SK-N-SH (cell line): ENCODE measurements around the gene CBFA2T3. TPM values are rescaled to one million over a fixed set of nuclear protein-coding genes. Genes with fewer than 3 reads are reported as not detected.

Experiments
- CTCF ChIA-PET: fragments of 300-600, 350-600 bp; formaldehyde crosslinking; extraction: SDS; loops from one replicate; lab custom pipeline; 2021; lab: Yijun Ruan, JAX
- POLR2A ChIA-PET: fragments of 350-600 bp; sonication (Branson Sonifier 250); formaldehyde crosslinking; extraction: SDS; loops from one replicate; lab custom pipeline; 2020; ENCODE audit warnings: antibody characterized with exemption, inconsistent platforms; lab: Yijun Ruan, JAX
- DNase-seq: peaks from one replicate; pipeline ENCODE4 v3.0.0; 2012
- H2AFZ ChIP-seq: fragments of 200-600 bp; sonication (generic); 2 replicates; pipeline ENCODE4 v1.8.1; 2016; ENCODE audit warnings: antibody characterized with exemption, mild to moderate bottlenecking, low read depth
- H3F3A ChIP-seq: fragments of 200-600 bp; sonication (generic); replicated peaks from 2 replicates; pipeline ENCODE3; 2016; ENCODE audit warnings: antibody characterized with exemption, mild to moderate bottlenecking; ENCODE audit not compliant: insufficient read depth
- H3K27ac ChIP-seq, 2 experiments: fragments of 200-500 bp in 1 of 2; fragments of 200-600 bp in 1 of 2; sonication (Bioruptor generic) in 1 of 2; sonication (generic), shearing (Covaris generic) in 1 of 2; 2 replicates each; pipeline versions ENCODE4 v1.5.1 to v1.6.1; 2014 to 2016; ENCODE audit warnings: low read depth in 2 of 2, inconsistent platforms in 1 of 2, low read length in 1 of 2, mild to moderate bottlenecking in 1 of 2, mixed read lengths in 1 of 2
- H3K27me3 ChIP-seq: fragments of 200-600 bp; sonication (generic), shearing (Covaris generic); 2 replicates; pipeline ENCODE4 v1.6.1; 2016; ENCODE audit warnings: mixed run types; ENCODE audit not compliant: insufficient read depth
- H3K36me3 ChIP-seq, 2 experiments: fragments of 200-500 bp in 1 of 2; fragments of 200-600 bp in 1 of 2; sonication (Bioruptor generic) in 1 of 2; sonication (generic) in 1 of 2; replicated peaks in 1 of 2; 2 replicates each; pipeline versions ENCODE3 to v1.5.1; 2014 to 2016; ENCODE audit warnings: low read length in 1 of 2, mild to moderate bottlenecking in 1 of 2; ENCODE audit not compliant: insufficient read depth in 2 of 2, control insufficient read depth in 1 of 2
- H3K4me1 ChIP-seq, 2 experiments: fragments of 200-500 bp in 1 of 2; fragments of 200-600 bp in 1 of 2; sonication (Bioruptor generic) in 1 of 2; sonication (generic), shearing (Covaris generic) in 1 of 2; 2 replicates each; pipeline versions ENCODE4 v1.5.1 to v1.6.1; 2014 to 2016; ENCODE audit warnings: low read depth in 1 of 2, low read length in 1 of 2, mixed run types in 1 of 2; ENCODE audit not compliant: insufficient read depth in 2 of 2, control insufficient read depth in 1 of 2
- H3K4me2 ChIP-seq: fragments of 200-600 bp; sonication (generic), shearing (Covaris generic); 2 replicates; pipeline ENCODE4 v1.6.1; 2017; ENCODE audit warnings: mixed run types
- H3K4me3 ChIP-seq, 2 experiments: fragments of 200-500 bp in 1 of 2; fragments of 200-600 bp in 1 of 2; sonication (Bioruptor generic) in 1 of 2; sonication (generic), shearing (Covaris generic) in 1 of 2; 2 replicates each; pipeline versions ENCODE4 v1.5.1 to v1.8.1; 2014 to 2016; ENCODE audit warnings: low read depth in 2 of 2, inconsistent platforms in 1 of 2, low read length in 1 of 2, mild to moderate bottlenecking in 1 of 2, mixed read lengths in 1 of 2, moderate library complexity in 1 of 2
- H3K79me2 ChIP-seq: fragments of 200-600 bp; sonication (generic); 2 replicates; pipeline ENCODE4 v1.8.1; 2017; ENCODE audit warnings: mild to moderate bottlenecking; ENCODE audit not compliant: insufficient read depth
- H3K9ac ChIP-seq: fragments of 200-600 bp; sonication (generic); 2 replicates; pipeline ENCODE4 v1.6.1; 2017; ENCODE audit warnings: mixed run types
- H3K9me2 ChIP-seq: fragments of 200-600 bp; sonication (generic); 2 replicates; pipeline ENCODE4 v1.6.1; 2017; ENCODE audit warnings: mixed run types
- H3K9me3 ChIP-seq: fragments of 200-600 bp; sonication (generic); 2 replicates; pipeline ENCODE4 v1.6.1; 2017; ENCODE audit warnings: mixed run types, mild to moderate bottlenecking, moderate library complexity
- H4K20me1 ChIP-seq: fragments of 200-600 bp; sonication (generic); 2 replicates; pipeline ENCODE4 v1.6.1; 2017; ENCODE audit warnings: mild to moderate bottlenecking, mixed run types; ENCODE audit not compliant: insufficient read depth
- CHD2 ChIP-seq: fragments of 150-350 bp; IDR thresholded peaks from 2 replicates; pipeline ENCODE4 v1.6.1; 2018; ENCODE audit warnings: low read length; ENCODE audit not compliant: partially characterized antibody
- FOXJ3 ChIP-seq: sonication (generic); formaldehyde crosslinking; IDR thresholded peaks from 2 replicates; pipeline ENCODE4 v1.5.1; 2020; ENCODE audit warnings: mild to moderate bottlenecking, missing genetic modification reagents
- GATA2 ChIP-seq: sonication (generic); formaldehyde crosslinking; IDR thresholded peaks from 2 replicates; pipeline ENCODE4 v1.5.0; 2020; ENCODE audit warnings: mild to moderate bottlenecking, missing genetic modification reagents
- JUND ChIP-seq: IDR thresholded peaks from 2 replicates; pipeline ENCODE4 v1.4.0; 2012
- NFIC ChIP-seq: IDR thresholded peaks from 2 replicates; pipeline ENCODE4 v1.4.0; 2012; ENCODE audit warnings: borderline replicate concordance
- POLR2AphosphoS5 ChIP-seq: IDR thresholded peaks from 2 replicates; pipeline ENCODE4 v1.6.1; 2012; ENCODE audit warnings: low read depth, low read length
- RCOR1 ChIP-seq: fragments of 150-350 bp; IDR thresholded peaks from 2 replicates; pipeline ENCODE4 v1.6.1; 2017; ENCODE audit warnings: antibody characterized with exemption, low read length
- REST ChIP-seq: IDR thresholded peaks from 2 replicates; pipeline ENCODE4 v1.6.1; 2012; ENCODE audit warnings: mild to moderate bottlenecking, low read depth, low read length, moderate library complexity
- RFX5 ChIP-seq: IDR thresholded peaks from 2 replicates; pipeline ENCODE4 v1.6.1; 2012; ENCODE audit warnings: mild to moderate bottlenecking, improper control_type of control experiment, low read length
- RXRA ChIP-seq: IDR thresholded peaks from 2 replicates; pipeline ENCODE4 v1.4.0; 2012; ENCODE audit warnings: low read depth, mild to moderate bottlenecking, borderline replicate concordance
- TAF1 ChIP-seq: IDR thresholded peaks from 2 replicates; pipeline ENCODE4 v1.6.1; 2012; ENCODE audit warnings: low read depth, mild to moderate bottlenecking, low read length, moderate library complexity, borderline replicate concordance
- TEAD4 ChIP-seq: IDR thresholded peaks from 2 replicates; pipeline ENCODE4 v1.4.0; 2012; ENCODE audit warnings: mild to moderate bottlenecking, borderline replicate concordance; ENCODE audit not compliant: insufficient read depth
- WGBS: methylation state at CpG from one replicate; pipeline ENCODE4 v1.1.6; 2017; ENCODE audit warnings: low lambda C conversion rate; 5-methylcytosine and 5-hydroxymethylcytosine counted together
- polyA plus RNA-seq, 3 experiments: library from polyadenylated mRNA; depleted of rRNA; stranded (reverse); fragments of >200 nt; gene quantifications; 2 replicates each; pipeline ENCODE4 v1.2.3, GENCODE V29; 2012

CBFA2T3 gene
- polyA plus RNA-seq, 1 of the 3 experiments (the other 2 are of a cell fraction), result not detected

DNA sequence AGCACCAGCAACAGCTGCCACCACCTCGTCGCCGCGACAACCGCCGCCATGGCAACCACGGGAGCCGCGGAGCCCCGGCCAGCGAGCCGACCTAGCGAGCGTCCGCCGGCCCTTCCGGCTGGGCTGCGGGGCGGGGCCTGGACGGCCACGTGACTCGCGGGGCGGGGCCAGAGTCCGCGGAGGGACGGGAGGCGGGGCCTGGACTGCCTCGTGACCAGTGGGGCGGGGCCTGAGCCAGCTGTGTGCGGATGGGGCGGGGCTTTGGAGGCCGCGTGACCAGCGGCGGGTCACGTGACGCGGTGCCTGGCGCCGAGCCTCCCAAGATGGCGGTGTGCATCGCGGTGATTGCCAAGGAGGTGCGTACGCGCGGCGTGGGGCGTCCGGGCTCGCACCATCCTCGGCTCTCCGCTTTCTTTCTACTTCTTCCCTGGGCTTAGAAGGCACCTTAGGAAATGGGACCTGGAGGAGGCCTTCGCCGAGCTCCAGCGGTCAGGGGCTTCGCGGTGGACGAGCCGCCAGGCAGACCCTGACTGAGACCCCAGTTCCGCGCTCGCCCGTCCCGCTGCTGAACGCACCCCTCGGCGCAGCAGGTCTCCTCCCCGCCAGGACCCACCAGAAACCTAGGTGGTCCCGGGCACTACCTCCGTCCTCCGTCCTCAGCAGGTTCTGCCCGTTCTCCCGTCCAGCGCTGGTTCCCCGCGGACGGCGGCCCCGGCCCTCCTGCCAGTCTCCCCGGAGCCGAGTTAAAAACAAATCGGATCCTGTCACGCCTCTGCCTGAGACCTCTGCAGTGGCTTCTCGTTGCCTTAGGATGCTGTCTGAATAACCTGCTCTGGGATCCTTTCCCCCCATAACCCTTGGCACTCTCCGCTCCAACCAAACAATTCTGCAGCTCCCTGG lies 119.9 kb downstream of the CBFA2T3 start, which contains the start of the genes GALNS and TRAPPC2L (continued):
- TF ChIP-seq NFIC, result peak; percentile 79

DNA sequence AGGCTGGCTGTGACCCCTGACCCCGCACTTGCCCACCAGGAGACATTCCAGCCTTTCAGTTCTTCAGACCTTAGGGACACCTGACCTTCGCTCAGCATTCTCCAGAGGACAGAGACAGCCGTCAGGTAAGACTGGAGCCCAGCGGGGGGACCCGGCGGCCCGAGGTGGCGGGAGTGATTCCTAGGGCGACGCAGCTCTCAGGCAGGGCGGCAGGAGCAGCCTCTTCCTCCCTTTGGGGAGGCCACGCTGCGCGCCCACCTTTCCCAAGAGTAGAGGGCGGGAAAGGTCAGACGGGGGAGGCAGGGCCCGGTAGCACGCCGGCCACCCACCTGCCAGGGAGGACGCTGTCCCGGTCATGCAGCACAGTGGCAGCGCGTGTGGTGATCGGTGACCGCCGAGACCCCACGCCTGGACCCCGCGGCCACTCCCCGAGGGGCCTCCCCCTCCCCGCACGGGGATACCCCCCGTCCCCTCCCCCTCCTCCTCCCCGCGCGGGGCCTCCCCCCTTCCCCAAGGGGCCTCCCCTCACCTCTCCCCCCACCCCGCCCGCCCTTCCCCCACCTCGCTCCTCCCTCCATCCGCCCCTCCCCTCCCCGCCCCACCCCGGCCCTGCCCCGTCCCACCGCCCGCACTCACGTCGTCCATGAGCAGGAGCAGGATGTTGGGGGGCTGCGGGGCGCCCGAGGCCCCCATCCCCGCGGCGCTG lies 120.7 kb downstream of the CBFA2T3 start:
- H3K36me3 ChIP-seq, result peaks cover 3 to 28% of the 10 kb centered on the region in 2 experiments
- no peaks in the 10 kb centered on the region for H3K27me3 ChIP-seq
- no peaks in the 10 kb centered on the region for H3K9me3 ChIP-seq
- H2AFZ ChIP-seq, result no peak overlapping the region
- no peak for DNase-seq
- H3K9ac ChIP-seq, result peak overlapping the region; percentile 85; the same call in 1 of the 2 replicates
- peak overlapping the region; percentile 90 to 98 for H3K4me3 ChIP-seq
- H4K20me1 ChIP-seq, result 0 out of 2 replicates have a peak, but pooled peaks cover 11% of the 10 kb centered on the region
- WGBS, result 14% methylated on average over 41 of the region's 53 CpGs
- peaks cover 20% of the 10 kb centered on the region for H3K79me2 ChIP-seq
- peaks cover 12% of the 10 kb centered on the region for H3F3A ChIP-seq
- H3K9me2 ChIP-seq, result no peaks in the 10 kb centered on the region
- no peak for TF ChIP-seq TEAD4
- no peak for TF ChIP-seq GATA2 (CRISPR knock-in tag)
- no peak for TF ChIP-seq POLR2AphosphoS5
- TF ChIP-seq RXRA, result no peak
- no peak for TF ChIP-seq CHD2
- TF ChIP-seq JUND, result no peak
- TF ChIP-seq RCOR1, result no peak
- TF ChIP-seq FOXJ3, result no peak
- no peak for TF ChIP-seq TAF1
- no peak for TF ChIP-seq RFX5
- TF ChIP-seq REST, result no peak
- POLR2A ChIA-PET, result no interaction called here
- H3K27ac ChIP-seq, result peak overlapping the region in 1 of 2 experiments; percentile 69; a peak in 1 of 4 replicates
- peak overlapping the region; percentile 99 for H3K4me2 ChIP-seq
- CTCF ChIA-PET, result interaction anchor here (0.8 to 3.1 kb wide), 15 partner anchors 10 to 360 kb away, joined by 3 to 42 read pairs (median 5); partner anchors contain the start of genes APRT and PABPN1L
- H3K4me1 ChIP-seq, result peaks cover 5 to 15% of the 10 kb centered on the region in 2 experiments; a peak in 1 of 4 replicates
